Body of pancreas (tissue), 4 donors: ENCODE results near the gene NYNRIN.

Experiments
- CTCF ChIP-seq, 7 experiments: fragments of 450-650 bp in 4 of 7; fragments of 200-600 bp in 3 of 7; sonication (generic) in 3 of 7; IDR thresholded peaks; one replicate each; pipeline ENCODE4 v1.5.1; 2016 to 2019; ENCODE audit warnings: antibody characterized with exemption in 7 of 7
- POLR2A ChIP-seq, 3 donors: fragments of 450-650 bp; IDR thresholded peaks; one replicate each; pipeline ENCODE4 v1.6.1; 2016; ENCODE audit warnings: antibody characterized with exemption in 3 of 3, mild to moderate bottlenecking in 2 of 3

- TF ChIP-seq CTCF (IDR thresholded peaks at IDR 0.05) (no peak), POLR2A (IDR thresholded peaks at IDR 0.05) (no peak)
Measured at GRCh38 chr14:24389226-24389848, 9.5 kb upstream of the NYNRIN start.
